BJ (cell line): ENCODE data around the gene AGAP1. TPM values are rescaled to one million over a fixed set of nuclear protein-coding genes. Genes with fewer than 3 reads are reported as not detected.

Experiments
- CTCF ChIA-PET: fragments of 350-600 bp; formaldehyde crosslinking; extraction: SDS; loops from one replicate; lab custom pipeline; 2021; ENCODE audit warnings: antibody characterized with exemption, inconsistent platforms; lab: Yijun Ruan, JAX
- POLR2A ChIA-PET: fragments of 300-600 bp; sonication (Branson Sonifier 250); formaldehyde crosslinking; extraction: SDS; loops from one replicate; lab custom pipeline; 2021; ENCODE audit warnings: antibody characterized with exemption; lab: Charles Lee
- DNase-seq: peaks from one replicate; pipeline ENCODE4 v3.0.0-alpha.2; 2011; ENCODE audit warnings: low read depth
- H3K27me3 ChIP-seq: 2 replicates; pipeline ENCODE4 v1.6.0; 2011; ENCODE audit warnings: low read length; ENCODE audit not compliant: control insufficient read depth, insufficient read depth
- H3K36me3 ChIP-seq: 2 replicates; pipeline ENCODE4 v1.5.1; 2011; ENCODE audit warnings: low read length; ENCODE audit not compliant: control insufficient read depth, insufficient read depth
- H3K4me3 ChIP-seq: 2 replicates; pipeline ENCODE4 v1.5.1; 2011; ENCODE audit warnings: low read depth, mild to moderate bottlenecking, control low read depth, low read length
- CTCF ChIP-seq: IDR thresholded peaks from 2 replicates; pipeline ENCODE4 v1.5.1; 2011; ENCODE audit warnings: low read depth, mild to moderate bottlenecking, control low read depth, inconsistent platforms, low read length, moderate library complexity; ENCODE audit not compliant: insufficient read depth
- polyA plus RNA-seq: library from polyadenylated mRNA; depleted of rRNA; stranded (reverse); fragments of >200 nt; gene quantifications from 2 replicates; pipeline ENCODE4 v1.2.3, GENCODE V29; 2011

Gene AGAP1
- polyA plus RNA-seq, 1 experiment: 14.9 TPM

- DNase-seq: no peak
- POLR2A ChIA-PET: no interaction called here
- CTCF ChIA-PET: interaction anchor here (0.9 kb wide), 1 partner anchor 10 kb away, joined by 3 read pairs; no protein-coding TSS in a partner anchor
- Histone ChIP-seq H3K36me3 (no peaks in the 10 kb centered on the region), H3K27me3 (no peaks in the 10 kb centered on the region), H3K4me3 (no peak overlapping the region)
- TF ChIP-seq CTCF: no peak
Observed at GRCh38 chr2:235954888-235955480, 461.1 kb downstream of the AGAP1 start.

GRCh38 chr2:235955664-235956063 is 461.8 kb downstream of the AGAP1 start:
- Histone ChIP-seq H3K36me3 (no peaks in the 10 kb centered on the region), H3K27me3 (no peaks in the 10 kb centered on the region), H3K4me3 (no peak overlapping the region)
- ChIA-PET CTCF (interaction anchor here (0.9 to 1.3 kb wide), 2 partner anchors 11 to 16 kb away, joined by 3 read pairs; no protein-coding TSS in a partner anchor), POLR2A (no interaction called here)
- no peak for DNase-seq
- TF ChIP-seq CTCF: no peak

GRCh38 chr2:235956281-235956970 is 462.6 kb downstream of the AGAP1 start:
- H3K36me3 ChIP-seq: no peaks in the 10 kb centered on the region
- ChIA-PET CTCF (interaction anchor here (0.5 to 1.3 kb wide), 3 partner anchors 9 to 23 kb away, joined by 3 to 5 read pairs (median 4); no protein-coding TSS in a partner anchor), POLR2A (no interaction called here)
- no peak overlapping the region for H3K4me3 ChIP-seq
- no peak for TF ChIP-seq CTCF
- no peaks in the 10 kb centered on the region for H3K27me3 ChIP-seq
- DNase-seq: no peak

GRCh38 chr2:235957251-235957650 is 463.4 kb downstream of the AGAP1 start:
- CTCF ChIA-PET: interaction anchor here (0.5 kb wide), 1 partner anchor 9 kb away, joined by 5 read pairs; no protein-coding TSS in a partner anchor
- Histone ChIP-seq H3K36me3 (no peaks in the 10 kb centered on the region), H3K4me3 (no peak overlapping the region), H3K27me3 (no peaks in the 10 kb centered on the region)
- DNase-seq: no peak
- no peak for TF ChIP-seq CTCF
- POLR2A ChIA-PET: no interaction called here

- no peak overlapping the region for H3K4me3 ChIP-seq
- no peak for DNase-seq
- H3K27me3 ChIP-seq: no peaks in the 10 kb centered on the region
- no peaks in the 10 kb centered on the region for H3K36me3 ChIP-seq
- ChIA-PET CTCF (interaction anchor here (1.0 kb wide), 1 partner anchor 10 kb away, joined by 5 read pairs; no protein-coding TSS in a partner anchor), POLR2A (no interaction called here)
- TF ChIP-seq CTCF: no peak
Observed at GRCh38 chr2:235958221-235958930, 464.5 kb downstream of the AGAP1 start.
